Kidney epithelial cell (primary cell): ENCODE measurements around the gene BNIP5. TPM values are rescaled to one million over a fixed set of nuclear protein-coding genes. Genes with fewer than 3 reads are reported as not detected.
A peak's percentile ranks its signal among the peaks of the same experiment; 100 is the strongest.
"Not testable (repeated sequence)": the region's sequence is repeated elsewhere in the genome, so short reads cannot be mapped to it uniquely, and the experiment has no call there.

Experiments used
- DNase-seq: peaks from one replicate; pipeline ENCODE4 v3.0.0-alpha.2; 2010; ENCODE audit warnings: low read depth
- H3K27me3 ChIP-seq: 2 replicates; pipeline ENCODE4 v1.6.0; 2011; ENCODE audit warnings: low read length; ENCODE audit not compliant: control insufficient read depth, insufficient read depth
- H3K36me3 ChIP-seq: 2 replicates; pipeline ENCODE4 v1.5.1; 2011; ENCODE audit warnings: low read length; ENCODE audit not compliant: control insufficient read depth, insufficient read depth
- H3K4me3 ChIP-seq: 2 replicates; pipeline ENCODE4 v1.5.1; 2011; ENCODE audit warnings: low read depth, mild to moderate bottlenecking, control low read depth, low read length
- total RNA-seq: library from RNA; depleted of rRNA; stranded (reverse); fragments of >200 nt; gene quantifications from 2 replicates; pipeline ENCODE4 v1.2.3, GENCODE V29; 2015
- TF ChIP-seq, protein P1 (sequence below): IDR thresholded peaks from 2 replicates; pipeline ENCODE4 v1.5.1; 2011; ENCODE audit warnings: mild to moderate bottlenecking, moderate library complexity, low read length, control low read depth, inconsistent platforms; ENCODE audit not compliant: insufficient read depth, poor library complexity, severe bottlenecking

BNIP5 gene
- total RNA-seq, 1 donor from 2014 or later, result not detected

DNA sequence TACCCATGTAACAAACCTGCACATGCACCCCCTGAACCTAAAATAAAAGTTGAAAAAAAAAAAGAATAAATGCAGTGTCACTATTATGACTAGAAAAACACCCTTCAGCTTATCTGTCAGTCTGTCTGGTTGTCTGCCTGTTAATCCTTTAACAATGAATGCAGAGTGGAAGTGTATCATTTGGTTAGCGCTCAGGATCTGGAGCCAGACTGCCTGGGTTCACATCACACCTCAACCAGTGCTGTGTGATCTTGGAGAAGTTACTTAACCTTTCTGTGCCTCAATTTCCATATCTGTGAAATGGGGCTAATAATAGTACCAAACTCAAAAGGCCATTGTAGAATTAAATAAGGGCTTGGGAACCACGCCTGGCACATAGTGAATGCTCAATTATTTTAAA is 34.0 kb upstream of the BNIP5 start:
- no peak for DNase-seq
- H3K27me3 ChIP-seq, result peaks cover 6% of the 10 kb centered on the region
- H3K4me3 ChIP-seq, result no peak overlapping the region
- H3K36me3 ChIP-seq, result no peaks in the 10 kb centered on the region
- TF ChIP-seq, protein P1, sequence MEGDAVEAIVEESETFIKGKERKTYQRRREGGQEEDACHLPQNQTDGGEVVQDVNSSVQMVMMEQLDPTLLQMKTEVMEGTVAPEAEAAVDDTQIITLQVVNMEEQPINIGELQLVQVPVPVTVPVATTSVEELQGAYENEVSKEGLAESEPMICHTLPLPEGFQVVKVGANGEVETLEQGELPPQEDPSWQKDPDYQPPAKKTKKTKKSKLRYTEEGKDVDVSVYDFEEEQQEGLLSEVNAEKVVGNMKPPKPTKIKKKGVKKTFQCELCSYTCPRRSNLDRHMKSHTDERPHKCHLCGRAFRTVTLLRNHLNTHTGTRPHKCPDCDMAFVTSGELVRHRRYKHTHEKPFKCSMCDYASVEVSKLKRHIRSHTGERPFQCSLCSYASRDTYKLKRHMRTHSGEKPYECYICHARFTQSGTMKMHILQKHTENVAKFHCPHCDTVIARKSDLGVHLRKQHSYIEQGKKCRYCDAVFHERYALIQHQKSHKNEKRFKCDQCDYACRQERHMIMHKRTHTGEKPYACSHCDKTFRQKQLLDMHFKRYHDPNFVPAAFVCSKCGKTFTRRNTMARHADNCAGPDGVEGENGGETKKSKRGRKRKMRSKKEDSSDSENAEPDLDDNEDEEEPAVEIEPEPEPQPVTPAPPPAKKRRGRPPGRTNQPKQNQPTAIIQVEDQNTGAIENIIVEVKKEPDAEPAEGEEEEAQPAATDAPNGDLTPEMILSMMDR, result no peak

DNA sequence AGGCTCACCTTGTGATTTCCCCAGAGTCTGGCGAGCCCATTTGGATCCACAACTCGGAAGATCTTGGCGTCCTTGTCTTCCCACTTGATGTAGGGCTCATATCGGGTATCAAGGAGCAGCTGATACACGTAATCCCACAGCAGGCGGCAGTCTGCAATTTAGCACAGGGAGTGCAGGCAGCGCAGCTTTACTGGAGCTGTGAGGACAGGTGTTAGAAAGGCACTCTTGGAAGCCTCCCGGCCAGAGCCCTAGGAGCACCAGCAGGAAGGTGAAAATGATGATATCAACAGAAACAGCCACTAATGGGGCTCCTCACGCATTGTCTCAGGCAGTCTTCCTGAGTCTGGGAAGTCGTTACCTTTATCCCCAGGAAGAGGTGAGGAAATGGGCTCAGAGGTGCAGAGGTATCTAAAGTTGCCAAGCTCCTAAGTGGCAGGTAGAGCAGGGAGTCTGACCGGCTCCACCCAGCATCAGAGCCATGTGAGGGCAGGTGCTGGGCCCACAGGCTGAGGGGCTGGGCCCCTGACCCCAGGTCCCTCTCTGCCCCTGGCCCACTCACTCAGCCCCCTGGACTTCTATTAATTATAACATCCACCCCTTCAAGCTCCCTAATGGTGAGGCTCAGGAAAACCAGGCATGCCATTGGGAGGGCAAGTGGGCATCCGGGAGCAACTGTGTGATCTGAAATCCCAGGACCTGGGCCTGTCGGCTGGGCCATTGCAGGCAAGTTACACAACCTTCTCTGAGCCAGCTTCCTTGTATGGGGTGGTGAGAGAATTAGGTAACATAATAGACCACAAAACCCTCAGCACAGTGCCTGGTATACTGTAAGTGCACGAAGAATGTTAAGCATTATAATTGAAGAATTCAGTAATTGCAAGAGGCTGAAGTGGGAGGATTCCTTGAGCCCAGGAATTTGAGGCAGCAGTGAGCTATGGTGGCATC is 32.5 kb upstream of the BNIP5 start:
- Histone ChIP-seq H3K27me3 (peaks cover 3% of the 10 kb centered on the region), H3K4me3 (no peak overlapping the region), H3K36me3 (no peaks in the 10 kb centered on the region)
- DNase-seq, result peak; percentile 70
- TF ChIP-seq, protein P1, result no peak

DNA sequence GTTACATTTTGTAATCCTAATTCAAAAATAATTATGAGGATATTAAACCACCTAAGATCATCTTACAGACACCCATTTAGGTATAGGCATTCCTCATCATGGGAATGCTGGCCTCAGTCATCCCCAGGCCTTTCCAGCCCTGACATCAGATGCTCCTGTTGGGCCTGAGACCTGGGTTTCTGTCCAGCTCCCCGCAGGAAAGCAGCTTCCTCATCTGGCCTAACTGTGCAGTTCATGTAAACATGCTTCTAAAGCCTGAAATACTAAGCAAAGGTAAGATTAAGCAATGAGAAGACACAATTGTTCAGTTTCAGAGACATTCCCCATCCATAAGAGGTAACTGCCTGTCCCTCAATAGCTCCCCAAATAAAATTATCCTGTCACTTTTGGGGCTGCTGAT is 31.7 kb upstream of the BNIP5 start:
- TF ChIP-seq, protein P1, result no peak
- Histone ChIP-seq H3K27me3 (no peaks in the 10 kb centered on the region), H3K4me3 (no peak overlapping the region), H3K36me3 (no peaks in the 10 kb centered on the region)
- no peak for DNase-seq

DNA sequence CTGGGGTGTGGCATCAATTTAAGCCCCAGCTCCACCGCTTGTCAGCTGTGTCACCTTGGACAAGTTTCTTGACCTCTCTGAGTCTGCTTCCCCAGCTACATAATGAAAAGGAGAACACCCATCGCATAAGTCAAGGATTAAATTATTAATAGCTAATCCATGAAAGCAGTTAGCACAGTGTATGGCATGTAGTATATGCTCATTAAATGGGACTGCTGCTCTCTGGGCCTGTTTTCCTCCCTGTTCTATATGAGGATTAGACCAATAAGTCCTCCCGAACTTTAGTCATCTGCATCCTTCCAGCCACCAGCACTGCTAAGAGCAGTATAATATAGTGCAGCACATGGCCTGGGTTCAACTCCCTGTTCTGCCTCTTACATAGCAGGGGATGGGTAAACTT is 31.1 kb upstream of the BNIP5 start:
- no peak for DNase-seq
- TF ChIP-seq, protein P1, result no peak
- Histone ChIP-seq H3K36me3 (no peaks in the 10 kb centered on the region), H3K27me3 (no peaks in the 10 kb centered on the region), H3K4me3 (no peak overlapping the region)

DNA sequence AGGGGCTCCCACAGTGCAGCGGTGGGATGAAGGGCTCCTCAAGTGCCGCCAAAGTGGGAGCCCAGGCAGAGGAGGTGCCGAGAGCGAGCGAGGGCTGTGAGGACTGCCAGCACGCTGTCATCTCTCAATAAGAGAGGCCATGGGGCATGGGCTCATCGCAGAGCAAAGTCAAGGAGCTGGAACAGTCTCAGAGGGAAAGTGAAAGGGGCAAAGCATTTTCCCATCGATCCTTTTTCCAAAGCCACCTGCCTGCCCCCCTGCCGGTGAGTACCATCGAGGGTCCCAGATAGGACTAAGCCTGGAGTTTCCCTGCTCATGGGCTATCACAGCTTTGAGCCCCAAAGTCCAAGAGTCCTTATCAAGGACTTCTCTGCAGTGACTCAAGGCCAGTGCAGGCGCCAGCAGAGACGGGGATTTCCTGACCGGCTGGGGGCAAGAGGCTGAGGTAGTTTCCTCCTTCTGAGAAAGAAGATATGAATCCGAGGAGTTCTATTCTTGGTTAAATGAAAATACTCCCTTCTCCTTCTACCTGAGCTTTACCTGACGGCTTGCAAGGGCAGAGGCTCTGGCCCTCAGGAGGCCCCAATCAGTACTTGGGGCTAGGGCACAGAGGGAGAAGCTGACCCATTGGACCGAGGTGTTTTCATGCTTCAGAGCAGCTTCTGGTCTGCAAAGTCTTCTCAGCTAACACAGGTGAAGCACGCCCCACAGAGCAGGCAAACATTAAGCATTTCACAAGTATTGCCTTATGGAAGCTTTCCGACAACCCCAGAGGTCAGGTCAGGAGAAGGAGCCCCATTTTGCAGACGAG is 28.2 kb upstream of the BNIP5 start:
- no peak for DNase-seq
- TF ChIP-seq, protein P1, result no peak
- Histone ChIP-seq H3K36me3 (no peaks in the 10 kb centered on the region), H3K27me3 (no peaks in the 10 kb centered on the region), H3K4me3 (no peak overlapping the region)

DNA sequence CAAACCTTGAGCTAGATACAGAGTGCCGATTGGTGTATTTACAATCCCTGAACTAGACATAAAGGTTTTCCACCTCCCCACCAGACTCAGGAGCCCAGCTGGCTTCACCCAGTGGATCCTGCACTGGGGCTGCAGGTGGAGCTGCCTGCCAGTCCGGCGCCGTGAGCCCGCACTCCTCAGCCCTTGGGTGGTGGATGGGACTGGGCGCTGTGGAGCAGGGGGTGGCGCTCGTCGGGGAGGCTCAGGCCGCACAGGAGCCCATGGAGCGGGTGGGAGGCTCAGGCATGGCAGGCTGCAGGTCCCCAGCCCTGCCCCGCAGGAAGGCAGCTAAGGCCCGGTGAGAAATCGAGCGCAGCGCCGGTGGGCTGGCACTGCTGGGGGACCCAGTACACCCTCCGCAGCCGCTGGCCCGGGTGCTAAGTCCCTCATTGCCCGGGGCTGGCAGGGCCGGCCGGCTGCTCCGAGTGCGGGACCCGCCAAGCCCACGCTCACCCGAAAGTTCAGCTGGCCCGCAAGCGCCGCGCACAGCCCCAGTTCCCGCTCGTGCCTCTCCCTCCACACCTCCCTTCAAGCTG is 27.5 kb upstream of the BNIP5 start:
- H3K4me3 ChIP-seq, H3K27me3 ChIP-seq, DNase-seq, H3K36me3 ChIP-seq: not testable (repeated sequence)

DNA sequence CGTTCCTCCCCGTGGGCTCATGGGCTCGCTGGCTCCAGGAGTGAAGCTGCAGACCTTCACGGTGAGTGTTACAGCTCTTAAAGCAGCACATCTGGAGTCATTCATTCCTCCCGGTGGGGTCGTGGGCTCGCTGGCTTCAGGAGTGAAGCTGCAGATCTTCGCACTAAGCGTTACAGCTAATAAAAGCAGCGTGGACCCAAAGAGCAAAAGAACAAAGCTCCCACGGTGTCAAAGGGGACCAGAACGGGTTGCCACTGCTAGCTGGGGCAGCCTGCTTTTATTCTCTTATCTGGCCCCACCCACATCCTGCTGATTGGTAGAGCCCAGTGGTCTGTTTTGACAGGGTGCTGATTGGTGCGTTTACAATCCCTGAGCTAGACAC is 26.7 kb upstream of the BNIP5 start:
- not testable (repeated sequence) for H3K4me3 ChIP-seq, H3K27me3 ChIP-seq, H3K36me3 ChIP-seq, DNase-seq
